Hepatocyte (in vitro differentiated cells): ENCODE results near the gene ATXN10. TPM values are rescaled to one million over a fixed set of nuclear protein-coding genes. Genes with fewer than 3 reads are reported as not detected.
"Not testable (repeated sequence)": the region's sequence is repeated elsewhere in the genome, so short reads cannot be mapped to it uniquely, and the experiment has no call there.

Experiments
- DNase-seq: peaks from one replicate; pipeline ENCODE4 v3.0.0-alpha.2; 2016; ENCODE audit warnings: low spot score
- H2AFZ ChIP-seq: fragments of 200-600 bp; sonication (generic); 2 replicates; pipeline ENCODE4 v1.6.0; 2016; ENCODE audit warnings: antibody characterized with exemption, mild to moderate bottlenecking
- H3K27ac ChIP-seq: fragments of 200-600 bp; sonication (generic); 2 replicates; pipeline ENCODE4 v1.5.1; 2016; ENCODE audit warnings: mild to moderate bottlenecking
- H3K27me3 ChIP-seq: fragments of 200-600 bp; sonication (generic); 2 replicates; pipeline ENCODE4 v1.6.1; 2016
- H3K36me3 ChIP-seq: fragments of 200-600 bp; sonication (generic); replicated peaks from 2 replicates; pipeline ENCODE4 v1.5.1; 2016; ENCODE audit warnings: low read depth; ENCODE audit not compliant: insufficient read depth
- H3K4me1 ChIP-seq: fragments of 200-600 bp; sonication (generic); 2 replicates; pipeline ENCODE4 v1.5.1; 2016; ENCODE audit warnings: mild to moderate bottlenecking, moderate library complexity; ENCODE audit not compliant: insufficient read depth
- H3K4me2 ChIP-seq: fragments of 200-600 bp; sonication (generic); 2 replicates; pipeline ENCODE4 v1.6.0; 2016
- H3K4me3 ChIP-seq: fragments of 200-600 bp; sonication (generic); 2 replicates; pipeline ENCODE4 v1.5.1; 2016; ENCODE audit warnings: mild to moderate bottlenecking
- H3K79me2 ChIP-seq: fragments of 200-600 bp; sonication (generic); 2 replicates; pipeline ENCODE4 v1.6.0; 2017; ENCODE audit warnings: mild to moderate bottlenecking
- H3K9me2 ChIP-seq: fragments of 200-600 bp; sonication (generic); replicated peaks from 2 replicates; pipeline ENCODE4 v1.6.0; 2017; ENCODE audit warnings: mild to moderate bottlenecking; ENCODE audit not compliant: insufficient read depth
- H3K9me3 ChIP-seq: fragments of 200-600 bp; sonication (generic); 2 replicates; pipeline ENCODE4 v1.5.1; 2016; ENCODE audit warnings: low read depth, mild to moderate bottlenecking
- H4K20me1 ChIP-seq: fragments of 200-600 bp; sonication (generic); 2 replicates; pipeline ENCODE4 v1.6.0; 2016; ENCODE audit warnings: mild to moderate bottlenecking; ENCODE audit not compliant: insufficient read depth, poor library complexity, severe bottlenecking
- CTCF ChIP-seq: fragments of 200-600 bp; sonication (generic); IDR thresholded peaks from 2 replicates; pipeline ENCODE4 v1.5.1; 2016; ENCODE audit warnings: antibody characterized with exemption, mild to moderate bottlenecking; ENCODE audit not compliant: poor library complexity
- EZH2 ChIP-seq: fragments of 200-600 bp; sonication (generic); IDR thresholded peaks from 2 replicates; pipeline ENCODE4 v1.6.1; 2016; ENCODE audit warnings: antibody characterized with exemption, mild to moderate bottlenecking, borderline replicate concordance
- EZH2phosphoT487 ChIP-seq: fragments of 200-600 bp; sonication (generic); IDR thresholded peaks from one replicate; pipeline ENCODE4 v1.6.1; 2018; ENCODE audit warnings: antibody characterized with exemption, mild to moderate bottlenecking, low read depth, moderate library complexity; ENCODE audit not compliant: unreplicated experiment, severe bottlenecking
- WGBS: methylation state at CpG from one replicate; pipeline ENCODE4 v1.1.6; 2016; ENCODE audit warnings: low lambda C conversion rate; ENCODE audit errors: missing lambda C conversion rate; 5-methylcytosine and 5-hydroxymethylcytosine counted together
- polyA plus RNA-seq: library from polyadenylated mRNA; unstranded; fragments of >200 nt; fragmentation: Nextera tagmentation; extraction: Ambion mirVana; gene quantifications from 2 replicates; pipeline ENCODE4 v1.2.1, GENCODE V29; 2016
- total RNA-seq: library from RNA; depleted of rRNA; stranded (reverse); fragments of >200 nt; gene quantifications from 2 replicates; pipeline ENCODE4 v1.2.3, GENCODE V29; 2014

Gene ATXN10
- total and polyA plus RNA-seq, 2 experiments from 2014 or later = 141 to 186 TPM

DNA sequence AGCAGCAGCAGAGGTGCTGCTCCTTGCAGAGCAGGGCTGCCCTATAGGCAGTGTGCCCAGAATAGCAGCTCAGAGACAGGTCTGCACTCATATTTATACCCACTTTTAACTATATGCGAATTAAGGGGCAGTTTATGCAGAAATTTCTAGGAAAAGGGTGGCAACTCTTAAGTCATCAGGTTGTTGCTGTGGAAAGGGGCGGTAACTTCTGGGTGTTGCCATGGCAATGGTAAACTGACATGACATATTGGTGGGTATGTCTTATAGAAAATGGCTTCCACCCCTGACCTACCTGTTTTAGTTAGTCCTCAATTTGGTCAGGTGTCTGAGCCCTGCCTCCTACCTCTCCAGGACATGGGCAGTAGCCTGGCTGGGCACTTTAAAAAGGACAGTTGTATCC, 122.3 kb downstream of the ATXN10 start:
- peaks cover 11% of the 10 kb centered on the region for H3K79me2 ChIP-seq
- no peaks in the 10 kb centered on the region for H3K36me3 ChIP-seq
- WGBS = 98% methylated on average over 2 of the region's 2 CpGs
- no peak for TF ChIP-seq EZH2
- no peak for TF ChIP-seq EZH2phosphoT487
- TF ChIP-seq CTCF = no peak
- H3K9me2 ChIP-seq = no peaks in the 10 kb centered on the region
- no peaks in the 10 kb centered on the region for H3K4me1 ChIP-seq
- H2AFZ ChIP-seq = no peak overlapping the region
- no peaks in the 10 kb centered on the region for H3K27me3 ChIP-seq
- H4K20me1 ChIP-seq = no peaks in the 10 kb centered on the region
- H3K4me3 ChIP-seq = no peak overlapping the region
- H3K9me3 ChIP-seq = peaks cover 22% of the 10 kb centered on the region
- no peak for DNase-seq
- no peak overlapping the region for H3K27ac ChIP-seq
- H3K4me2 ChIP-seq = no peak overlapping the region

- not testable (repeated sequence) for H3K9me2 ChIP-seq, H3K4me1 ChIP-seq, H4K20me1 ChIP-seq, H3K4me3 ChIP-seq, H2AFZ ChIP-seq, H3K27ac ChIP-seq, DNase-seq, H3K79me2 ChIP-seq, H3K27me3 ChIP-seq, H3K4me2 ChIP-seq, H3K36me3 ChIP-seq
- H3K9me3 ChIP-seq = peaks cover 22% of the 10 kb centered on the region
- 98% methylated on average over 9 of the region's 9 CpGs for WGBS
These were observed 124.4 kb downstream of the ATXN10 start for GRCh38 chr22:45796009-45796408.

DNA sequence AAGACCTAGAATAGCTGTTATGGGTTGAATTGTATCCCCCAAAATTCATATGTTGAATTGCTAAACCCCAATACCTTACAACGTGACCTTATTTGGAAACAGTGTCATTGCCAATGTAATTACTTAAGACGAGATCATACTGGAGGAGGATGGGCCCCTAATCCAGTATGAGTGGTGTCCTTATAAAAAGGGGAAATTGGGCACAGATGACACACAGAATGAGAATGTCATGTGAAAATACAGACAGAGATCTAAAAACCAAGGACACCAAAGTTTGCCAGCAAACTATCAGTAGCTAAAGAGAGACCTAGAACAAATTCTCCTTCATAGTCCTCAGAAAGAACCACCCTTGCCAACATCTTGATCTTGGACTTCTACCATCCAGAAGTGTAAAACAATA, 127.7 kb downstream of the ATXN10 start:
- Histone ChIP-seq H2AFZ (no peak overlapping the region), H3K27ac (no peak overlapping the region), H4K20me1 (no peaks in the 10 kb centered on the region), H3K4me1 (no peaks in the 10 kb centered on the region), H3K9me2 (no peaks in the 10 kb centered on the region), H3K4me2 (no peak overlapping the region), H3K36me3 (no peaks in the 10 kb centered on the region), H3K79me2 (peaks cover 4% of the 10 kb centered on the region), H3K4me3 (no peak overlapping the region), H3K27me3 (no peaks in the 10 kb centered on the region), H3K9me3 (peaks cover 22% of the 10 kb centered on the region)
- TF ChIP-seq EZH2 (no peak), CTCF (no peak), EZH2phosphoT487 (no peak)
- 92% methylated on average over 2 of the region's 2 CpGs for WGBS
- DNase-seq = no peak

DNA sequence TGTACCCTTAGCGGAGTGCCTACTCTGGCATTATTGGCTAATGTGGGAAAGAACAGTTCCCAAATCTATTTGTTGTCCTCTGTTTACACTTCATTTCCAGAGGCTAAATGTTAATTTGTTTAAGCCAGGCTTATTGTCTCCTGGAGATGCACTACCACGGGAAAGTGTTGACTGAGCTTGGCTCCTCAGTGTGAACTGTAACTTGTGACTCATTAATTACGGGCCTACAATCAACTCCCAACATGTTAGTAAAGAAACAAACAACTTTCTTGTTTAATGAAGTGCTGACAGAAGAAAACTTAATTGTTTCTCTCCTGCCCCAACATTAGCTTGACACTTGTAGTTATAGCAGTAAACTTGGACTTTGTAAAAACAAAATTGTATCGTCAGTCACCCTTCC, 130.4 kb downstream of the ATXN10 start:
- H3K36me3 ChIP-seq = no peaks in the 10 kb centered on the region
- no peak overlapping the region for H2AFZ ChIP-seq
- 84% methylated on average over 4 of the region's 4 CpGs for WGBS
- DNase-seq = no peak
- H3K27me3 ChIP-seq = no peaks in the 10 kb centered on the region
- H3K9me3 ChIP-seq = no peaks in the 10 kb centered on the region
- H3K4me2 ChIP-seq = no peak overlapping the region
- TF ChIP-seq CTCF = no peak
- TF ChIP-seq EZH2phosphoT487 = no peak
- no peak for TF ChIP-seq EZH2
- peaks cover 7% of the 10 kb centered on the region for H3K79me2 ChIP-seq
- H3K9me2 ChIP-seq = no peaks in the 10 kb centered on the region
- H4K20me1 ChIP-seq = no peaks in the 10 kb centered on the region
- no peak overlapping the region for H3K4me3 ChIP-seq
- no peak overlapping the region for H3K27ac ChIP-seq
- H3K4me1 ChIP-seq = peaks cover 3% of the 10 kb centered on the region
